ENCODE data around the gene NANOGP8.

GRCh38 chr15:35043373-35044095 is 41.6 kb downstream of the NANOGP8 start:
- TF ChIP-seq, protein P1, sequence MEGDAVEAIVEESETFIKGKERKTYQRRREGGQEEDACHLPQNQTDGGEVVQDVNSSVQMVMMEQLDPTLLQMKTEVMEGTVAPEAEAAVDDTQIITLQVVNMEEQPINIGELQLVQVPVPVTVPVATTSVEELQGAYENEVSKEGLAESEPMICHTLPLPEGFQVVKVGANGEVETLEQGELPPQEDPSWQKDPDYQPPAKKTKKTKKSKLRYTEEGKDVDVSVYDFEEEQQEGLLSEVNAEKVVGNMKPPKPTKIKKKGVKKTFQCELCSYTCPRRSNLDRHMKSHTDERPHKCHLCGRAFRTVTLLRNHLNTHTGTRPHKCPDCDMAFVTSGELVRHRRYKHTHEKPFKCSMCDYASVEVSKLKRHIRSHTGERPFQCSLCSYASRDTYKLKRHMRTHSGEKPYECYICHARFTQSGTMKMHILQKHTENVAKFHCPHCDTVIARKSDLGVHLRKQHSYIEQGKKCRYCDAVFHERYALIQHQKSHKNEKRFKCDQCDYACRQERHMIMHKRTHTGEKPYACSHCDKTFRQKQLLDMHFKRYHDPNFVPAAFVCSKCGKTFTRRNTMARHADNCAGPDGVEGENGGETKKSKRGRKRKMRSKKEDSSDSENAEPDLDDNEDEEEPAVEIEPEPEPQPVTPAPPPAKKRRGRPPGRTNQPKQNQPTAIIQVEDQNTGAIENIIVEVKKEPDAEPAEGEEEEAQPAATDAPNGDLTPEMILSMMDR (IDR thresholded peaks at IDR 0.05) = no peak
- TF ChIP-seq POLR2A (IDR thresholded peaks at IDR 0.05) = no peak
